ENCODE data around the gene SEPTIN6.

Gene SEPTIN6

DNA sequence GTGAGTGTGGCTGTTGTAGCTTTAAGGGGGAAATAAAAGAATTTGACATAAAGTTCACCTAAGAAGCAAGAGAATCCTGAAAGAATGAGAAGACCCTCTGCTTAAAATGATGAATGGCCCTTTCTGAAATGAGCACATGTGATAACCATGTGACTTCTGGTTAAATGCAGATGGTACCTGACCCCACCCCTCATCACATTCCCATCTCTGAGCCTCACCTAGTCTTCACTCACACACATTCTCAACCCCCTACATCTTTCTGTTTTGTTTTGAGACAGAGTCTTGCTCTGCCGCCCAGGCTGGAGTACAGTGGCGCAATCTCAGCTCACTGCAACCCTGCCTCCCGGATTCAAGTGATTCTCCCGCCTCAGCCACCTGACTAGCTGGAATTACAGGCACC lies 31.5 kb downstream of the SEPTIN6 start:
- TF ChIP-seq JUND (IDR thresholded peaks at IDR 0.05; ENCODE audit: low read depth): no peak
- no peak for DNase-seq (ENCODE audit: low read depth in 1 of 2, low spot score in 1 of 2)
- in situ Hi-C loops (cut with HindIII; ENCODE audit: low pct_unique_long_range_greater_than_20kb, low sequenced_read_pairs): no loop called here

GRCh38 chrX:119659522-119659921 lies 33.4 kb downstream of the SEPTIN6 start:
- no peak for DNase-seq (ENCODE audit: low read depth in 1 of 2, low spot score in 1 of 2)
- no peak for TF ChIP-seq JUND (IDR thresholded peaks at IDR 0.05; ENCODE audit: low read depth)
- in situ Hi-C loops (cut with HindIII; ENCODE audit: low pct_unique_long_range_greater_than_20kb, low sequenced_read_pairs): no loop called here

- DNase-seq (ENCODE audit: low read depth in 1 of 2, low spot score in 1 of 2): no peak
- no peak for TF ChIP-seq JUND (IDR thresholded peaks at IDR 0.05; ENCODE audit: low read depth)
- in situ Hi-C loops (cut with HindIII; ENCODE audit: low pct_unique_long_range_greater_than_20kb, low sequenced_read_pairs): no loop called here
Observed at GRCh38 chrX:119655125-119655524, 37.8 kb downstream of the SEPTIN6 start.

DNA sequence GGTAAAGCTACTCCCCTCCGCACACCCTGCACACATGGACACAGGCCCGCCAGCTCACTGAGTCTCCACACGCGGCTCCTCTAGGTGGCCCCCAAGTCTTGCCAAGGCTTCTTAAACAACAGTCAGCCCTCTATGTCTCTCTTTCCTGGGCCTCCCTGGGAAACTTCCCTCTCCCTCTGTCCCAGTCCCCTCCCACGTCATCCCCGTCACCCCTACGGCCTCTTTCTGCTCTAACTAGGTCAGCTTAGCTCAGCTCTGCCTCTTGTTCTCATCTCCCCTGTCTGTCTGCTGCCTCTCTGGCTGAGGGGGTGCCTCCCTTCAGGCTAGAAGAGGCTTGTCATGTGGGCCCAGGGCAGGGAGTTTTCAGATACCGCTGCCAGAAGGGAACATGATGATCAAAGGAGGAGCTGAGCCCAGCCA lies 38.8 kb downstream of the SEPTIN6 start:
- DNase-seq (ENCODE audit: low read depth in 1 of 2, low spot score in 1 of 2): no peak
- in situ Hi-C loops (cut with HindIII; ENCODE audit: low pct_unique_long_range_greater_than_20kb, low sequenced_read_pairs): no loop called here
- TF ChIP-seq JUND (IDR thresholded peaks at IDR 0.05; ENCODE audit: low read depth): no peak

DNA sequence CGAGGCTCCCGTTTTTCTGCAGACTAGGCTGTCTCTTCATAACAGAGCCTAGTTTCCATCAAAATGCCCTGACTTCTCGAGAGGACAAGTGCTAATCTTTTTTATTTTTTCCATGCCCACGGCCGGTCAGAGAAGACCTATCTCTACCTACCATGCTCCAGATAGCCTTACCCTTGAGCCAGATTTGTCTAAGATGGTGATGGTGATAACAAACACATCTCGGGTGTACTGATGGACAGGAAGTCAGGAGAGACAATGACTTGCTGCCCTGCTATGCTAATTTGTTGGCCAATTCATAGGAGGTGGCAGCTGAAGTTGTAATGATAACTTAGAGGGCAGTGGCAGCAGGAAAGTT lies 44.6 kb downstream of the SEPTIN6 start:
- in situ Hi-C loops (cut with HindIII; ENCODE audit: low pct_unique_long_range_greater_than_20kb, low sequenced_read_pairs): no loop called here
- no peak for DNase-seq (ENCODE audit: low read depth in 1 of 2, low spot score in 1 of 2)
- TF ChIP-seq JUND (IDR thresholded peaks at IDR 0.05; ENCODE audit: low read depth): no peak

DNA sequence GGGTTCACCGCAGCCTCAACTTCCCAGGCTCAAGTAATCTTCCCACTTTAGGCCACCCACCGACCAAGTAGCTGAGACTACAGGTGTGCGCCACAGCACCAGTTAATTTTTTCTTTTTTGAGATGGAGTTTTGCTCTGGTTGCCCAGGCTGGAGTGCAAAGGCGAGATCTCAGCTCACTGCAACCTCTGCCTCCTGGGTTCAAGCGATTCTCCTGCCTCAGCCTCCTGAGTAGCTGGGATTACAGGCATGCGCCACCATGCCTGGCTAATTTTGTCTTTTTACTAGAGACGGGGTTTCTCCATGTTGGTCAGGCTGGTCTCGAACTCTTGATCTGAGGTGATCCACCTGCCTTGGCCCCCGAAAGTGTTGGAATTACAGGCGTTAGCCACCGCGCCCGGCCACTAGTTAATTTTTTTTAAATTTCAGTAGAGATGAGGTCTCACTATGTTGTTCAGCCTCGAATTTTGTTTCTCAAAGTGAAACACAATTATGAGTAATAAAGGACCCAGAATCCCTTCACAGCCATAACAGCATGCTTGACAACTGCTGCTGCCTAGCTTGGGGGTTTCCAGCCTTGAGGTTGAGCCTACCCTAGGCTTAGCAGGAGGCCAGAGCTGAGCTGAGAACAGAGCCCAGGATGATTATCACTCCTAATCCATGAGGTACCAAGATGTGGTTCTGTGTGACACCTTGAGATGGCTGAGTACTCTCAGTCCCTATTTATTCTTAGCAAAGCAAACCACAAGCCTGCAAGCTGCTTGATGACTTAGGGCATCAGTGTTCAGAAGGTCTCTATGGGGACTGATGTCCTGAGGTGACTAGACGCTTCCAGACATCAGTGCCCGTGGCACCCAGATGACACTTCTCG lies 45.2 kb downstream of the SEPTIN6 start:
- DNase-seq (ENCODE audit: low read depth in 1 of 2, low spot score in 1 of 2): no peak
- TF ChIP-seq JUND (IDR thresholded peaks at IDR 0.05; ENCODE audit: low read depth): no peak
- in situ Hi-C loops (cut with HindIII; ENCODE audit: low pct_unique_long_range_greater_than_20kb, low sequenced_read_pairs): no loop called here

DNA sequence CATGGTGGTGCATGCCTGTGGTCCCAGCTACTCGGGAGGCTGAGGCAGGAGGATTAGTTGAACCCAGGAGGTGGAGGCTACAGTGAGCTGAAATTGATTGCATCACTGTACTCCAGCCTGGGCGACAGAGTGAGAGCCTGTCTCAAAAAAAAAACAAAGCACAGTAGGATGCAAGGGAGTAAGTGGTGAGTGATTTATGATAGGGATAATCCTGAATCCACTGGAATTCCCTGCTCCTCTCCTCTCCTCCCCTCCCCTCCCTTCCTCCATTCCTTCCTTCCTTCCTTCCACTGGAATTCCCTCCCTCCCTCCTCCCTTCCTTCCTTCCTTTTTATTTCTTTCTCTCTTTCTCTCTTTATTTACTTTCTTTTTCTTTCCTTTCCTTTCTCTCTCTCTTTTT lies 45.9 kb downstream of the SEPTIN6 start:
- no peak for TF ChIP-seq JUND (IDR thresholded peaks at IDR 0.05; ENCODE audit: low read depth)
- no peak for DNase-seq (ENCODE audit: low read depth in 1 of 2, low spot score in 1 of 2)
- in situ Hi-C loops (cut with HindIII; ENCODE audit: low pct_unique_long_range_greater_than_20kb, low sequenced_read_pairs): no loop called here

DNA sequence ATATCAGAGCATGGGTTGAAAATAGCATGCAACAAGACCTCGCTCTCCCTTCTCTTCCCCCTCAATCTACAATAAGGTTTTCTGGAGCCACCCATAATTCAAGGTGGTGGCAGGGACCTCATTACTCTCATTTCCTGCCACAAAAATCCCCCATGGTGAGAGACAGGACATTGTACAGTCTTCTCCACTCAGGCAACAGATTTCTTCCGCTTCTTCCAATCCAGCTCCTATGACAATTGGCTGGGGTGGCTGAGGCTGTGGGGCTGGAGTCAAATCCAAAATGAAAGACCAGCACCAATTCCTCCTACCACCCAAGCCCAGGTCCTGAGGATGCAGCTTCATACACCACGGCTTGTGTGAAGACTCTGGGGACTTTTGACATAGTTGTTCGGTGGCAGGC lies 46.5 kb downstream of the SEPTIN6 start:
- no peak for DNase-seq (ENCODE audit: low read depth in 1 of 2, low spot score in 1 of 2)

GRCh38 chrX:119643696-119644095 lies 49.3 kb downstream of the SEPTIN6 start:
- TF ChIP-seq JUND (IDR thresholded peaks at IDR 0.05; ENCODE audit: low read depth): no peak
- in situ Hi-C loops (cut with HindIII; ENCODE audit: low pct_unique_long_range_greater_than_20kb, low sequenced_read_pairs): no loop called here
- no peak for DNase-seq (ENCODE audit: low read depth in 1 of 2, low spot score in 1 of 2)

More for the DNA sequence above, 46.5 kb downstream of the SEPTIN6 start:
- in situ Hi-C loops (cut with HindIII; ENCODE audit: low pct_unique_long_range_greater_than_20kb, low sequenced_read_pairs): no loop called here
- no peak for TF ChIP-seq JUND (IDR thresholded peaks at IDR 0.05; ENCODE audit: low read depth)

All from T47D (cell line).